Dermis blood vessel endothelial cell (primary cell): Measurements from ENCODE around the gene ATP9B. TPM values are rescaled to one million over a fixed set of nuclear protein-coding genes. Genes with fewer than 3 reads are reported as not detected.

Source experiments
- DNase-seq: peaks from one replicate; pipeline ENCODE4 v3.0.0; 2010
- total RNA-seq: library from RNA; depleted of rRNA; stranded (reverse); fragments of >200 nt; gene quantifications from 2 replicates; pipeline ENCODE4 v1.2.3, GENCODE V29; 2014

Gene ATP9B
- total RNA-seq, 1 donor from 2014 or later, result 26.9 TPM

DNA sequence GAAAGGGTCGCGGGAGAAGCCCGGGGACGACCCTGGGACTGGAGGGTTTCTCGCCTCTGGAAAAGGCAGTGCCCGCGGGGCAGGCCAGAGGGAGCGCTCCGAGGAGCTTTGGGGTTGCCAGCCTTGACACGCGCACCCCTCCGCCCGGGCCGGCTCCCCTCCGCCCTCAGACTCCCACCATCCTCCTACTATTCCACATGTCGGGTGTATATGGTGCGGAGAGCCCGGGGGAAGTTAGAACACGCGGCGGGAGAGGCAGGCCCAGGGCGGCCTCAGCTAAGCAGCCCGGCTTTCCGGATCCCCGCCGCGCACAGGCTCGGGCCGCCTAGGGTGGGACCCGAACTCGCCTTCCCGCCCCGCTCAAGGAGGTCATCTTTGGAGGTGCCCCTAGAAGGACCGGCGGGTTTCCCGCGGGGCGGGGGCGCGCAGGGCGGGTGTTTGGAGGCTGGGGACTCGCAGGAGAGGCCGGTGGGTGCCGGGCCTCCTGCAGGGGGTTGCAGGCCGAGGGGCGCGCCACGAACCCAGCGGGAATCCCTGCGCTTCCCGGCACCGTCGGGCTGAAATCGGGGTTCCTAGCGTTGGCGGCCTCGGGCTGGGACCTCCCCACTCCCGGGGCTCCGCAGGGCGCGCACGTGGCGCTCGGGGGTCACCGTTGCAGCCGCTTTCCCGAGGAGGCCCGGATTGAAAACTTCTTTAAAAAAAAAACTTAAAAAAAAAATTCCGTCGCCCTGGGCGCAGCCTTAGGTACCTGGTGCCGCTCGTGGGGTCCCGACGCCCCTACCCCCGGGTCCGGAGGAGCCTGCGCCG, 330.3 kb downstream of the ATP9B start:
- peak; percentile 42 for DNase-seq

DNA sequence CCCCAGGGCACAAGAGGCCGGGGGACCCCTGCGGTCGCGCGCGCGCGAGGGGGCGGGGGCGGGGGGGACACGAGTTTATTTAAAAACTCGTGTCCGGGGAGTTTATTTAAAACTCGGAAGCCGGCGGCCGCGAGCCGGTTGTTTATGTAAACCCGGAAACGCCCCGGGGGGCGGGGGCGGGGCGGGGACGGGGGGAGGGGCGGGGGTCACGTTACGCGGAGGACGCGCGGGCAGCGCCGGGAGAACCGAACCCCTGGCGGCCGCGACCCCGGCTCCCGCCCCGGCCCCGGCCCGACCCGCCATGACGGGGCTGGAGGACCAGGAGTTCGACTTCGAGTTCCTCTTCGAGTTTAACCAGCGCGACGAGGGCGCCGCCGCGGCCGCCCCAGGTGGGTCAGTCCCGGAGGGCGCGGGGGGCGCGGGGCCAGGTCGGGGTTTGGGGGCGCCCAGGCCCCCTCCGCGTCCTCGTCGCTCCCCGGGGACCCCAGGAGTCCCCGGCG, 330.9 kb downstream of the ATP9B start:
- DNase-seq, result peak; percentile 45

DNA sequence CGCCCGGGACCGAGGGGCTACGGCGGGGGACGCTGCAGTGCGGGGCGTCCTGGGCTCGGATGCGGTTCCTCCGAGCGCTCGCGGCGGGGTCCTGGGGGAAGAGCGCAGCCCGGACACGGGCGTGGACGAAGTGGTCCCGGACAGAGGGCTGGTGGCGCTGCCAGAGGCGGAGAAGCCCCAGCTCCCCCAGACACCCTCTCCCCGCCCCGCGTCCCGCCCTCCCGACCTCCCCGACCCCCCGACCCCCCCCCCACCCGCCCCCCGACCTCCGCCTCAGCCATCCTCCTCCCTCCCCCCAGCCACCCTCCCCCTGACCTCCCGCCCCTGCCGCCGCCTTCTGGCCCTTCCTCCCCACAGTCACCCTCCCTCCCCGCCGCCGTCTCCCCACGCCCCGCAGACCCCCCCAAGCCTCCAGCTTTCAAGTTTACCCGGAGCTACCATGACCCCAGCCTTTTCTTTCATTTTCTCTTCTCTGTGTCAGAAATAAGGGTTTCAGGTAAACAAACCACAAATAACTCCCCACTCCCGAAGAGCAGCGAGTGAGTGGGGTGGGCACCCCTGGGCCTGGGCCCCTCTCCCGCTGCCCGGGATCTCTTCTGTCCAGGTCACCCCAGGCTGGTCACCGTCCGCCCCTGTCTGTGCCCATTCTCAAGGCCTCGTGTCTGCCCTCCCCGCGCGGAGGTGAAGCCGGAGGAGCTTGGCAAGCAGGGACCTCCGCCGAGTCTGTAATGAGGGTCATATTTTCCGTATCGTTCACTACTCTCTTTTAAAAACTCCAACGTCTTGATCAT, 331.6 kb downstream of the ATP9B start:
- peak; percentile 56 for DNase-seq

DNA sequence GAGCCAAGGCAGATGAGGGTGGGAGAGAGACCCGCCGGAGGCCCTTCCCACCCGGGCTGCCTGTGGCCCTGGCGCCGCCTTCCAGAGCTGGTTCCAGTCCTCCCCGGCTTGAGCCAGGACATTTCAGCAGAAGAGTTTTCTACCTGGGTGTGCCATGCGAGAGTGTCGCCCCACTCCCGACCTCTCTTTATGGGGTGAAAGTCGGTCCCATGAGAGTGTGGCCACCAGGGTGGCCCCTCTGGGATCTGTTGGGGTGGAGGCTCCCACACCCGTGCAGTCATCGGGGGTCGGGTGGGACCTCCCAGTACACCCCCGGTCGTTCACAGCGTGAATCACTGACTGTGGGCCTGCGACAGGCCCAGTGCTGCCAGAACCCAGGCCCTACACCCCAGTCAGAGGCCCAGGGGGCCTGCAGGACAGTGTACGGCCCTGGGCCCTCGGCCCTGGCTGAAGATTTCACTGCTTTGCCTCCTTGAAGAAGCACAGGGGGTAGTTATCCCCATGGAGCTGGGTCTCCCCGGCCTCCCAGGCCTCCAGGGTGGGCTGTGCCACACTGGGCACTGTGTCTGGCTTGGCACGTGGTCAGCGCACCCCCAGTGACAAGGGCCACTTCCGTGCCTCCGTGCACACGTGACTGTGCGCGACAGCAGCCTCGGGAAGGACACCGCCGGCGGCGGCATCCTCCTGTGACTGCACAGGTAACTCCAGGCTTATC, 332.5 kb downstream of the ATP9B start:
- peak; percentile 25 for DNase-seq

DNA sequence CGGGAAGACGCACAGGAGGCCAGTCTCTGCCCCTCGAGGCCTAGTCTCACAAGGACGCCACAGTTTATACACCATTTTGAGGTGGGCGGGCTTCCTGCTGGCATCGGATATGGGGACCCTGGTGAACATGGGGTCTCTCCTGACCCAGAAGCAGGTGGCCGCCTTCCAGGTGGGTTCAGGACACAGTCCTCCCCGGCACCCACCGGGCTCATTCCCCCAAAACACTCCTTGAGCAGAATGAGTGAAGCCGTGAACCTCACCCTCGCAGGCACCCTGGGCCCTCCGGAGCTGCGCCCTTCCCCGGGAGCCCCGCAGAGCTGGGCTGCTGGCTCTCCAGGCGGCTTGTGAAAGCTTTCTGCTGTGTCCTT, 333.0 kb downstream of the ATP9B start:
- no peak for DNase-seq

DNA sequence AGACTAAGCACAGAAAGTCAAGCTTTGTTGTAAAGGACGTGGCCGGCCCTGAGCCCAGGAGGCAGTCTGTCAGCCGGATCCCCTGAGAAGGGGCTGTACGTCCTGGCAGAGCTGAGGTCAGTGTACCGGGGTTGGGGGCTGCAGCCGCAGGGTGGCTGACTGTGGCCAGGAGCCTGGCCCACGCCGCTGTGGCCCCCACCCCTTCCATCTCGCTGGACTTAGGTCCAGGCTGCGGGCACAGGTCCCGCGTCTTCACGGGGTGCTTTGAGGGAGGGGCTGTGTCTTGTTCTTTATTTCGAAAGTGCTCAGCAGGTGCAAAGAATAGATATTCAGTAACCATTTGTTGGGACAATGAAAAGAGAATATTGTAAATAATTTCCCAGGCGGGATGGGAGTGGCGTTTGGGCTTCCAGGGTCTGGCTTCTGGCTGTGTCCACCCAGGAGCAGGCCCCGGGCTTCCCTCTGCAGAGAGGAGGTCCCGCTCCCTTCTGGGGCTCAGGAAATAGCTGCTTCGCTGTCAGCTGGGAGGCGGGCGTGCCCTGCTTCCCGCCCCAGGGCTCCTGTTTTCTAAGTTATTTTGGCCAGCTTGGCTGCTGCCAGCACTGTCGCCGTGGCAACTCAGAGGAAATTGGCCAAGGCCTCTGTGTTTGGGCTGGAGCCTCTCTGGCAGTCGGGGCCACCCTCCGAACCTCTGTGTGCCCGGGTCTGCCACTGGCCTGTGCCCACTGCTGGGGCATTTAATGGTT, 334.0 kb downstream of the ATP9B start:
- DNase-seq, result peak; percentile 78

DNA sequence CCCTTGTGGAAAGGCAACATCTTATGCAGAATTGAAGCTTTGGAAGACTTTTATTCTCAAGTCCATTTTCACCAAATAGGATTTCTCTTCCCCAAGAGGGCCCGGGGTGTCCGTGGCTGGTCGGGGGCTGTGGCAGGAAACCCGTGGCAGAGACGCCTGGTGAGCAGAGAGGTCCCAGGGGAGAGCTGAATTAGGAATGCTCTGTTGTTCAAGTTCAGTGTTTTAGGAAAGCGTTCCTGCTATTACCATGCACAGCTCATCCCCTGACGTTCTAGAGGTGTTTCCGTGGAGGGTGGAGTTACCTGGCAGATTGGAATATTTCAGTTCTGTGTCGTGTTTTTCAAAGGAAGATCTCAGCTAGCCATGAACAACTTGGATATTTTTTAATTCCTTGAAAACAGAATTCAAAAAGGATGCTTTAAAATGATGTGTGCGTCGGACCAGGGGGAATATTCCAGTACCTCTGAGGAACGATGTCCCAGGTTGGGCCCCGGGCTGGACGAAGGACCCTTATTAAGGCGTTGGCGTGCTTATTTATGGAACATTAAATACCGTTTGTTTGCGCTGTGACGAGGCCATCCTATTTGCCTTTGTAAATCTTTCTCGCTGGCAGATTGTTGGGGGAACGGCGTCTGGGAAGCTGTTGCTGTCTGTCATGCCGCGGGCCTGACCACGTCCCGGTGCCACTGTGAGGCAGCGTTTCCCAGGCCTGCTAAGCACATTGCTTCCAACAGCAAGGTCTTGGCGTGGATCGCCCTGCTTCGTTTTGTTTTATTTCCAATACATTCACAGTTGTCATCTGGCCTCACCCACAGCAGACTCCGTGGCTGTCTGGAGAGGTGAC, 334.8 kb downstream of the ATP9B start:
- peak; percentile 59 for DNase-seq

DNA sequence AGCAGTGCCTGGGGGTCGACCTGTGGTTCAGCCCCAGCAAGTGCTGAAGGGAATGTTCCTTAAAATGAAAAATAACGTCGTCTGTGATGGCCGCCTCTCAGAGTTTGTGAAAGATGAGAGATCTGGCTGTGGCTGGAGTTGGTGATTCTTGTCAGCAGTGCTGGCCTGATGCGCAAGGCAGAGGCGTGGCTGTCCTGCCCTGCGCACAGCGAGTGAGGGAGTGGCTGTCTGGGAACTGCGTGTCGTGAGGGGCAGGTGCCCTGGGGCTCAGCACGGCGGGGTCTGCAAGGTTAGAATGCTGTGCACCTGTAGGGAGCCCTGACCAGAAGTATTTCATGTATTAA, 335.3 kb downstream of the ATP9B start:
- peak; percentile 31 for DNase-seq

DNA sequence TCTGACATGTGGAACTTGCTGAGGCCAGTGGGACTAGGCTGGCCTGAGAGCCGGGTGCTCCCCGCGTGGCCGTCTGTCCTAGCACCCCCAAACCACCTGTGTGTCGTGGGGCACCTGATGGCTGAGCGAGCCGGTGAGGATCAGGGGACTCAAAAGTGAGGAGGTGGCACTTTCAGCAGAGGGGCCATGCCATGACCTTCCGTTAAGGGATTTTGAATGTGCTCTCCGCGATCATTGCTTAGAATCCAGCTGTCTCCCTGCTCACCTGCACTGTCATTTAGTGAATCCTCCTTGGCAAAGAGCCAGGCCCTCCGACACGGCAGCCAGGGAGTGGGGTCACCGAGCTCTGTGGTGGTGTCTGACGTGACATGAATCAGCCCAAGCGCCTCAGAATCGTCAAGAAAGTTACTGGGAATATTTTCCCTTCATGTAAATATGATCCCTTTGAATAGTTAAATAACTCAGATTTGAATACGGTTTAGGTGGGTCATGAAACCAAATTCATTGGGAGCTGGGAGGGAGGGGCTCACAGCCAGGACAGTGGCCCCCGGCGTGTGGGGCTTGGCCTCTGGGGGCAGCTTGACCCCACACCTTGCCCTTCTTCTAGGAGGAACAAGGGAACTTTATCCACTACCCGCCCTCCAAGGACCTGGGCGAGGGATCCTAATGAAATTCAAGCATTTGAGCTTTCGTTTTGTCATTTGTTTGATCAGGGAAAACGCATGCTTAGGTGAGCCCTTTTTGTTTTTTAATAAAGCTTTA, 336.0 kb downstream of the ATP9B start:
- peak; percentile 13 for DNase-seq

DNA sequence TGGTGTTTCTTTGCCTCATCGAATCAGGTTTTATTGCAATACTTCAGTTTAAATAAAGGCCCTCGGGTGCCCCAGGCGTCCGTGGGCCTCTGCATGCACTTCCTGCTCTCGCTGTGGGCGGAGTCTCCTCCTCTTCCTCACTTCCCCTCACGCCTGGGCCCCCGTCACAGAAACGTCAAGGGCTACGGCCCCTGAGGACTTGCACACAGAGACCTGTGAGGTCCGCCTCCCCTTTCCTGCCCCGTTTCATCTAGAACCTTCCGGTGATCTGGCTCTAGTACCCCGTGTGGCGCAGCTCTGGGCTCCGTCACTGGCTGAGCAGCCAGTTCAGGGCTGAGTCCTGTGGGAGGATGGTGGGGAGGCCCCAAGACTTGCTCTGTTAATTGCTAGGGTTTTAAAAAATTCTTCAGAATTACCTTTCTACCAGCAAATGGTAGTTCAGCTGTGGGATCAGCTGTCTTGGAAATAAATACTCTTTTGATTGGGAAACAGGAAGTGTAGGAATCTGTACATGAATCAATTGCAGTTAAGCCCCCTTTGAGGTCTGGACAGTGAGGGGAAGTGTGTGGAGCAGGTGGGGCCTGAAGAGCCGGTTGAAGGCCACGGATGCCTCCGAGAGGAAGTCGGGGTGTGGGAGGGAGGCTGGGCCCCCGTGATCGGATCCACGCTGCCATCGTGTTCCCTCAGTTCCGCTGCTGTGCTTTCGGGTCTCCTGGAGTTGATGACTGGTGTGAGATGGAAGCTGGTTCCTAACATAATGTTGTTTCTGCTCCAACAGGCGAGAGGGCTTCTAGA, 336.8 kb downstream of the ATP9B start:
- peak; percentile 74 for DNase-seq

DNA sequence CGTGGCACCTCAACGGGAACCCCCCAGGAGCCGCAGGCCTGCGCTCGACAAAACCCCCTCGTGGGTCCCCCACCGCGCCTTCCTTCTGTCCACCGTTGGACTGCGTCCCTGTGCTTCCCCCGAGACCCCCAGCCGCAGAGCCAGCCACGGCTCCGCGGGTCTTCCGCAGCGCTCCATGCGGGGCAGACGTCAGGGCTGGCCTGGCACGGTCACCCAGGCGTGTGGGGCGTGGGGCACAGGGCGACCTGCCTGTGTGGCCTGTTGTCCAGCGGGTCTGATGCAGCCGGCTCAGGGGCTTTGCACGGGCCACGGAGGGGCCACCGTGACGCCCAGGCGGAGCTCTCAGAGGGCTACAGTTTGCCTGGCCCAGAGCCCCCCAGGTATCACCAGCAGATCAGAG, 337.5 kb downstream of the ATP9B start:
- DNase-seq, result no peak

DNA sequence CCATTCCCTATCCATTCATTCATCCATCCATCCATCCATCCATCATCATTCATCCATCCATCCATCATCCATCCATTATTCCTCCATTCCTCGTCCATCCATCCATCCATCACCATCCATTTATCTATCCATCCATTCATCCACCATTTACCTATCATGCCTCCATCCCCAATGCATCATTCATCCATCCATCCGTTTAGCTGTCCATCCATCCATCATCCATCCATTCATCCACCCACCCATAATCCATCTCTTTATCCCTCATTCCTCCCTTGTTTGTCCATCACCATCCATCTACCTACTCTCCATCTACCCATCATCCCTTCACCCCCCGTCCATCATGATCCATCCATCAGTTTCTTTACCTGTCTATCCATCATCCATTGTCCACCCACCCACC, 340.1 kb downstream of the ATP9B start:
- DNase-seq, result no peak

DNA sequence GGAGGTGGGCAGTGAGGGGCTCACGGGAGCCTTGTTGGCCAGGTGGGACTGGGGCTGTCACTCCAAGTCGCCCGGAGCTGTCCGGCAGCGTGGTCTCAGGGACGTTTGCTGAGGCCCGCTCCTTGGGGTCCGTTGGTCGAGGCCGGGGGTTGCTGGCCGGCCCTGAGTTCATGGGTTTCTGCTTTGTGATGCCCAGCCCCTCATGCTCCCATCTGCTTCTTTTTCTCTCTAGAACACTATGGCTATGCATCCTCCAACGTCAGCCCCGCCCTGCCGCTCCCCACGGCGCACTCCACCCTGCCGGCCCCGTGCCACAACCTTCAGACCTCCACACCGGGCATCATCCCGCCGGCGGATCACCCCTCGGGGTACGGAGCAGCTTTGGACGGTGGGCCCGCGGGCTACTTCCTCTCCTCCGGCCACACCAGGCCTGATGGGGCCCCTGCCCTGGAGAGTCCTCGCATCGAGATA, 341.0 kb downstream of the ATP9B start:
- DNase-seq, result no peak

DNA sequence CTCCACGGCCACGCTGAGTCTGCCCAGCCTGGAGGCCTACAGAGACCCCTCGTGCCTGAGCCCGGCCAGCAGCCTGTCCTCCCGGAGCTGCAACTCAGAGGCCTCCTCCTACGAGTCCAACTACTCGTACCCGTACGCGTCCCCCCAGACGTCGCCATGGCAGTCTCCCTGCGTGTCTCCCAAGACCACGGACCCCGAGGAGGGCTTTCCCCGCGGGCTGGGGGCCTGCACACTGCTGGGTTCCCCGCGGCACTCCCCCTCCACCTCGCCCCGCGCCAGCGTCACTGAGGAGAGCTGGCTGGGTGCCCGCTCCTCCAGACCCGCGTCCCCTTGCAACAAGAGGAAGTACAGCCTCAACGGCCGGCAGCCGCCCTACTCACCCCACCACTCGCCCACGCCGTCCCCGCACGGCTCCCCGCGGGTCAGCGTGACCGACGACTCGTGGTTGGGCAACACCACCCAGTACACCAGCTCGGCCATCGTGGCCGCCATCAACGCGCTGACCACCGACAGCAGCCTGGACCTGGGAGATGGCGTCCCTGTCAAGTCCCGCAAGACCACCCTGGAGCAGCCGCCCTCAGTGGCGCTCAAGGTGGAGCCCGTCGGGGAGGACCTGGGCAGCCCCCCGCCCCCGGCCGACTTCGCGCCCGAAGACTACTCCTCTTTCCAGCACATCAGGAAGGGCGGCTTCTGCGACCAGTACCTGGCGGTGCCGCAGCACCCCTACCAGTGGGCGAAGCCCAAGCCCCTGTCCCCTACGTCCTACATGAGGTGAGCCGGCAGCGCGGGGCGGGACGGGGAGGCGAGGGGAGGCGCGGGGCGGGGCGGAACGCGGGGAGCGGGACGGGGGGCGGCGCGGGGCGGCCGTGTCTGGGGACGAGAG, 341.8 kb downstream of the ATP9B start:
- DNase-seq, result no peak

DNA sequence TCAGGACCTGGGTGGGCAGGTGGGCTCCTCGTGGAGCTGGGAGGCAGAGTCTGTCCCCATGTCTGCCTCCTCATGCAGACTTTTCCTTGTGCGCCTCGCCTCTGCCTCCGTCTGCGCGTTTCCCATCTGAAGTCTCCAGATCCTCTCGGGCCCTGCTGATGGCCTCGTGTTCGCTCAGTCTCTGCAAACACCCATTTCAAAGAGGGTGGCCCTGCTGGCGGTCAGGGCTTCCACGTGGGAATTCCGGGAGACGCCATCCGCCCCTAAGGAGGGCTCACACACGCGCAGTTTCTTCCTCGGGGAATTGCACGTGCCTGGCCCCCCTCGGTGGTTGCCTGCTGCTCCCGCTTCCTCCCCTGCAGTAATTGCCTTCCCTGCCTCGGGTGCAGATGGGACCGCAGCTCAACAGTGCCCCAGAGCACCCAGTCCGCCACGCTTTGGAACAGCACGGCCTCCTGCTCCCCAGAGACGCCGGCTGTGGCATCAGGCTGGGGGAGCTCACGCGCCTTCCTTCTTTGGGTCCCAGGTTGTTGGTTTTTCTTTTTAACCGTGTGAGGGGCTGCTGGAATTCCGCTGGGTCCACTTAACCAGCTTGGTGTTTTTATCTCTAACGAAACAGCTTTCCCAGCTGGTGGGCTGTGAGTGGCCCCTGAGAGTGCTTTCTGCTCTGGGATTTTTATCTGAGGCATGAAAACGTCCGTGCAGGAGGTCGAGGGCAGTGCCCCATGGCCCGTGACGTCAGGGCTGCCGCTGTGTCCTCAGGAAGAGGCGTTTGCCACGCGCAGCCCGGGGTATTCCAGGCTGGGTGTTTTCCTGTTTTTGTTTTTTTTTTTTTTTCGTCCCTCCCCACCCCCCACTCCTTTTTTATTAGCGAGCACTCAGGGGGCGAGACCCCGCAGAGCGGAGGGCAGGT, 342.7 kb downstream of the ATP9B start:
- DNase-seq, result peak; percentile 69

DNA sequence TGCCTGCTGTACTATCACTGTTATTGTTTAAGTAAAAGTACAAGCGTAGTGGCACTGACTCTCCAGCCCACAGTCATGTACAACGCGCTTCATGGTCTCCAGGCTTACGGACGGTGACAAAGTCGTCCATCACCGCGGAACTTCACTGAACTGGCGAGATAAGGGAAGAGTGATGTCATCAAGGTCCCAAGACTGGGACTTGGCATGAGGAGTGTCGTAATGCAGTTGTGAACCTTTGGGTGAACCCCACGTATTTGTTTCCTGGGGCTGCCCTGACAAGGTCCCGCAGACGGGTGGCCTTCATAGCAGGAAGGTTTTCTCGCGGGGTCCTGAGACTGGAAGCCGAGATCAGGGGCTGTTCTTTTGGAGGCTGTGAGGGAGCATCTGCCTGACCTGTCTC, 343.8 kb downstream of the ATP9B start:
- DNase-seq, result peak; percentile 54

DNA sequence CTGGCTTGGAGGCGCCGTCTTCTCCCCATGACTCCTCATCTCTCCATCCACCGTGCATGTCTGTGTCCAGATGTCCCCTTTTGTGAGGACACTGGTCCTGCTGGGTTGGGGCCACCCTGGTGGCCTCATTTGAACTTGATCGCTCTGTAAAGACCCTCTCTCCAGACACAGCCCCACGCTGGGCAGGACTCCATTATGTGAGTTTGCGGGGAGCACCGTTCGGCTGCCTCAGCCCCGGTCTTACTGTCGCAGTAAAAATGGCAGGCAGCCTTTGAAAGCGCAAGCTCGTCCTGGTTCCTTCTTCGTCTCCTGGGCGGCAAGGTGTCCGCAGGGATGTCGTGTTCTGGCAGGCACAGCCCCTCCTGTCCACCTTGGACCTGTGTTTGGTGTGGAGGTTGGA, 344.2 kb downstream of the ATP9B start:
- DNase-seq, result no peak

DNA sequence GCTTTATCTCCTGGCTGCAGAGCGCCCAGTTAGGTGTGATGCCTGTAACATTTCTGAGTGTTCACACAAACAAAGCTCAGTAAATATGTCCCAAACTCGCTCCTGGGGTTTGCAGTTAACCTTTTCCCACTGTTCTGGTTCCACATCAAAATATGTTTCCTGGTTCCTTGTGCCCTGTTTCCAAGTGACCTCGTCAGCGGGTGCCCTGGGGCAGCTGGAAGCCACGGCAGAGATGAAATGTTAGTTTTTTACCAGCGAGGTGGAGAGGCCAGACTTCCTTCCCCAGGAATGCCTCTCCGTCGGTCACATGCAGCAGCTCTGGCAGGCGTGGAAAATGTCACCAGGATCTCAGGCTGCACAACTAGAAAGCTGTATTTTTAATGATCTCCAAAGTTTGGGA, 344.7 kb downstream of the ATP9B start:
- DNase-seq, result peak; percentile 76
